Activated CD8-positive, alpha-beta memory T cell treated with anti-CD3 and anti-CD28 coated beads for 36 hours (primary cell): Measurements from ENCODE around the gene SAFB2. TPM values are rescaled to one million over a fixed set of nuclear protein-coding genes. Genes with fewer than 3 reads are reported as not detected.

Source experiments
- CTCF ChIA-PET: fragments of 350-600 bp; sonication (Branson Sonifier 250); formaldehyde crosslinking; loops from one replicate; lab custom pipeline; 2021; ENCODE audit warnings: antibody characterized with exemption; lab: Charles Lee
- POLR2A ChIA-PET: fragments of 350-600 bp; sonication (Branson Sonifier 250); formaldehyde crosslinking; loops from one replicate; lab custom pipeline; 2021; ENCODE audit warnings: antibody characterized with exemption; lab: Charles Lee
- total RNA-seq, 2 experiments: library from RNA; stranded (reverse); gene quantifications; one replicate each; pipeline ENCODE4 v1.2.3, GENCODE V29; 2021

The SAFB2 gene
- total RNA-seq, 2 experiments from 2014 or later = 78.5 to 83.6 TPM

DNA sequence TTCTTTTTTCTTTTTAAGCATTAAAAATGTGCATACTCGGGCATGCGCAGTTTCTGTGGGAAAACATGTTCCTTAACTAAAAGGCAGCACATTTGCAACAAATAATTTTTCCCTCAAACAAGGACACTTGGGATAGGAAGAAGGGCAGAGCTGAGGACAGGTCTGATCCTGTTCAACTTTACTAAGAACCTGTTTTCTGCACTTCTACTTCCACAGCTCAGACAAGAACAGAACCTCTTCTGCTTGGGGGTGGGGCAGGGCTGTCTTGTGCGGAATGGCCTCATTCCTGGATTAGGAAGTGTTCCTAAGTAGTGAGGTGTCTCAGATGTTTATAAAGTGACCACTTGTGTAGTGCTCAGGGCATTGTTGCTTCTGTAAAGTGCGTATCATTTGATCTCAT, 18.6 kb upstream of the SAFB2 start:
- POLR2A ChIA-PET = no interaction called here
- CTCF ChIA-PET = no interaction called here

DNA sequence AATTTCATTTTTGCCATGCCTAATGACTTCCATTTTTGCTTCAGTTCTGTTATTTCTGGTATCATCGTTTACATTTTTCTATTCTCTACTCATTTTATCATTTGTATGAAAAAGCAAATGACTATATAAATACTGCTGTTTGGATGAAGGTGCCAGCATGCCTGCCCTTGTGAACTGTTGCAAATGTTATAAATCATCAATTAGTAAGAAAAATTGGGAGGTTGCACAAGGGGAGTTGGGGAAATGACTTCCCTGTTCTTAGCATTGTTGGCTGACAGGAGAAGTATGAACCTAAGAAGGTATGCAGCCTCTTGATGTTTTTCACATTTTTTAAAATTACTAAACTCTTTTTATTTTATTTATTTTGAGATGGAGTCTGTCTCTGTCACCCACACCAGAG, 15.4 kb upstream of the SAFB2 start:
- ChIA-PET CTCF (no interaction called here), POLR2A (no interaction called here)

DNA sequence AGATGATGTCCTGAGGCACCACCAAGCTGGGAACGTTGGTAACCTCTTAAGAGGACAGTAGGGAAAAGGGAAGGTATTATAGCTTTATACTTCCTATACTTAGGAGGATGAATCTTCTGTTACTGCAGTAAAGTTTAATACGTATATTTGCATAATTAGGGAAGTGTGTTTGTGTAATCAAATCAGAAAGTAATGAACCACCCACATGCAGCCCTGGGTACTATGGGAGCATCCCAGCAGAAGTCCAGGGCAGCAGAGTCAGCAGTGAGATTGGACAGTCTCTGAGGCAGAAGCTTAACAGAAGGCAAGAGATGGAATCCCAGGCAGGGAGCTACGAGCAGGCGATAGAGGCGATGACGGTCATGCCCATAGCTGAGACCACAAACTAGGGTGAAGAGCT, 12.9 kb upstream of the SAFB2 start:
- ChIA-PET POLR2A (no interaction called here), CTCF (interaction anchor here (0.5 kb wide), 1 partner anchor 105 kb away, joined by 4 read pairs; no protein-coding TSS in a partner anchor)

DNA sequence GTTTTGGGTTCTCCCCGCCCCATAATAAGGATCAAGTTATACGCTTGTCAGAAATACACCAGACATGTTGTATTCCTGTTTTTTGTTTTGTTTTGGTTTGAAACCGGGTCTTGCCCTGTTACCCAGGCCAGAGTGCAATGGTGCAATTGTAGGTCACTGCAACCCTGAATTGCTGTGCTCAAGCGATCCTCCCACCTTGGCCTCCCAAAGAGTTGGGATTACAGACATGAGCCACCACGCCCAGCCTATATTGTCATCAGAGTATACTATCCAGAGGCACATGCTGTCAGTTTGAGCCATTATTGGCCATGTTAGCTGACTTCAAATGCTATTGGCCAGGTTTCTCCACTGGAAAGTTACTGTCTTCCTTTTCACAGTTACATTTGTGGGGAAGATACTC, 10.1 kb upstream of the SAFB2 start:
- CTCF ChIA-PET = no interaction called here
- POLR2A ChIA-PET = no interaction called here

DNA sequence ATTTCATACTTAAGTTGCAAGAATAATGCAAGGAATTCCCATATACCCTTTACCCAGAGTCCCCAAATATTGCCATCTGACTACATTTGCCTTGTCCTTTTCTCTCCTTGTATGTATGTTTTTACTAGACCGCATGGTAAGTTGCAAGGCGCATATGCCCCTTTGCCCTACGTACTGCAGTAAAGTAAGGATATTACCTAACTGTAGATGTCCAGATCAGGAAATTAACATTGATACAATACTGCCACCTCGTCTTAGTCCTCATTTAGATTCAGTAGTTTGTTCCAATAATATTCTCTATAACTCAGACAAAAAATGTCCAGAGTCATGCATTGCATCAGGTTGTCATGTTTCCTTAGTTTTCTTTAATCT, 9.7 kb upstream of the SAFB2 start:
- POLR2A ChIA-PET = no interaction called here
- CTCF ChIA-PET = no interaction called here

DNA sequence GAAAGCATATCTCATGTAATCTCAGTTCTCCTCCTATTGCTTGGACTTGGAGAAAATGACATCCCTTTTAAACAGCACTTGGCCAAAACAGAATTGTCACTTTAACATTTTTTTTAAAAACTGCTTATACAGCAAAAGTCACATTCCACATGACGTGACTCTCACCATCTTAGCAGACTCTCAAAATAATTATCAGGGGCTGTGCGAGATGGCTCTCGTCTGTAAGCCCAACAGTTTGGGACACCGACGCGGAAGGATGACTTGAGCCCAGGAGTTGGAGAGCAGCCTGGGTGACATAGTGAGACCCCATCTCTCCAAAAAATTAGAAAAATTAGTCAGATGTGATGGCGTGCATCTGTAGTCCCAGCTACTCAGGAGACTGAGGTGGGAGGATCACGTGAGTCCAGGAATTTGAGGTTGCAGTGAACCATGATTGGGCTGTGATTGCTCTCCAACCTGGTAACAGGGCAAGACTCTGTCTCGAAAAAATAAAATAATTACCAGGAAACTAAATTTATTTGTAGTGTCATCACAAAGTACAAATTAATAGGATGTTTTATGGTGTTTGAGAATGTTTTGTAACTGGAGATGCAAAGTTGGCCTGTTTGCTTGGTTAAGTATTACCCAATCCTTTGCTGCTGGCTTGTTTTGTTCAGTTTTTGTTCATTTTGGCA, 9.1 kb upstream of the SAFB2 start:
- ChIA-PET POLR2A (no interaction called here), CTCF (no interaction called here)

DNA sequence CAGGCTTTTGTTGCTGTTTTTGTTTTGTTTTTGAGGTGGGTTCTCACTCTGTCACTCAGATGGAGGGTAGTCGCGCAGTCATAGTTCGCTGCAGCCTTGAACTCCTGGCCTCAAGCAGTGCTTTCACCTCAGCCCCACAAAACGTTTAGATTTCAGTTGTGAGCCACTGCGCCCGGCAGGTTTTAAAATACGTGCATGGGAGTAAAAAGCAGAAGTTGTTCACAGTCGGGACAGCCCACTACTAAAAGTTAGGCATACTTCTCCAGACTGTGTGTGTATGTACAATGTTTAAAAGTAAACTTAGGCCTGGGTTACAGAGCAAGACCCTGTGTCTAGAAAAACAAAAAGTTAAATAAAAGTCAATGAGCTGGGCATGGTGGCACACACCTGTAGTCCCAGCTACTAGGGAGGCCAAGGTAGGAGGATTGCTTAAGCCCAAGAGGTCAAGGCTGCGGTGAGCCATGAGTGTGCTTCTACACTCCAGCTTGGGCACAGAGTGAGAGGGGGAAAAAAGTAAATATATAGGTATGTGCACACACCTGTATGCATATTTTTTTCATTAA, 6.4 kb upstream of the SAFB2 start:
- ChIA-PET CTCF (interaction anchor here (1.5 kb wide), 1 partner anchor 38 kb away, joined by 3 read pairs; no protein-coding TSS in a partner anchor), POLR2A (no interaction called here)

DNA sequence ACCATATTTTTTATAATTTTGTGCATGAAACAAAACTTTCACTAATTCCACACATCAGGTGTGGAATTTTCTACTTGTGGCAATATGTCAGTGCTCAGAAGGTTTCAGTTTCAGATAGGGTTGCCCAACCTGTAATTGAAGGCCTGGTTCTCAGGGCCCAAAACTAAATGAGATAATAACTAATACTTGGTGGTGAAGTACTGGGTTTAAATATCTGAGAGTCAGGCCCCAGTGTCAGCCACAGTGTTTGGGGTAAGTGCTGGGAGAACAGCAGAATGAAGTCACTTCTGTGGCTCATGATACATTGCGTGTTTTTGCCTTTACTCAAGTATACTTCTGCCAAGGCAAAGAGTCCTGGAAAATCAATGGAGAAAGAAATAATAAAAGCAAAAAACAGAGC, 5.9 kb upstream of the SAFB2 start:
- ChIA-PET POLR2A (no interaction called here), CTCF (no interaction called here)

DNA sequence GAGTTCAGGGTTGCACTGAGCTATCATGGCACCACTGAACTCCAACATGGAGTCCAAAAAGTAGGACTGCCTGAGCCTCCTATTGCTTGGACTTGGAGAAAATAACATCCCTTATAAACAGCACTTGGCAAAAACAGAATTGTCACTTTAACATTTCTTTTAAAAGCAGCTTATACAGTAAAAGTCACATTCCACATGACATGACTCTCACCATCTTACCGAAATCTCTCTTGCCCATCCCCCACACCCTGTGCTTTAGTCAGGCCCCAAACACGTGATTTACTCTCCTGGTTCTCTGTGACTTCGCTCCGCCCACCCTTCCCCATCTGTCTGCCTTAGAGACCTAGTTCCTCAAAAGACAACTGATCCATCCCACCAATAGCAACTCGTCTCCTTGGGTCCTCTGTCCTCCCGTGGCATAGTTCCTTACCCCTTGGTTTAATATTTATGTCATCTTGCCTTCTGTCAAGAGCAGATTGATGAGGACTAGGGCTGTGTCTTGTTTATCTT, 4.9 kb upstream of the SAFB2 start:
- CTCF ChIA-PET = interaction anchor here (0.6 kb wide), 1 partner anchor 577 kb away, joined by 3 read pairs; no protein-coding TSS in a partner anchor
- POLR2A ChIA-PET = interaction anchor here (0.9 kb wide), 1 partner anchor 11 kb away, joined by 3 read pairs; no protein-coding TSS in a partner anchor

DNA sequence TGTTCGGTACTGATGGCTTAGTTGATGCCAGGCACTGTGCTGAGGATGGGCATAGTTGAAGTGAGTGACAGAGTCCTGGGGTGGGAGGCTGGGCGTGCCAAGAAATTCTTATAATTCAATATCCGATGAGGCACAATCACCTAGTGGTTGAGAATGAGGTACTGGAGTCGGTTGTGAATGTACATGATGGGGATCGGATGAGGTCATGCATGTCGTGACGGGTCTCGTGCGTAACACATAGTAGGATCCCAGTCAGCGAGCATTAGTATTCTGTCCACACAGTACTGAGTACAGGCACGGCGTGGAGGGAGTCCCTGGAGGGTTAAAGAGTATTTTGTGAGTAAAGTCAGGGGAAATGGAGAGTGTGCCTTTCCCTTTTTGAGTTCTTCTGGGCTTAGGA, 3.1 kb upstream of the SAFB2 start:
- ChIA-PET CTCF (interaction anchor here (2.0 kb wide), 1 partner anchor 178 kb away, joined by 7 read pairs; no protein-coding TSS in a partner anchor), POLR2A (no interaction called here)

DNA sequence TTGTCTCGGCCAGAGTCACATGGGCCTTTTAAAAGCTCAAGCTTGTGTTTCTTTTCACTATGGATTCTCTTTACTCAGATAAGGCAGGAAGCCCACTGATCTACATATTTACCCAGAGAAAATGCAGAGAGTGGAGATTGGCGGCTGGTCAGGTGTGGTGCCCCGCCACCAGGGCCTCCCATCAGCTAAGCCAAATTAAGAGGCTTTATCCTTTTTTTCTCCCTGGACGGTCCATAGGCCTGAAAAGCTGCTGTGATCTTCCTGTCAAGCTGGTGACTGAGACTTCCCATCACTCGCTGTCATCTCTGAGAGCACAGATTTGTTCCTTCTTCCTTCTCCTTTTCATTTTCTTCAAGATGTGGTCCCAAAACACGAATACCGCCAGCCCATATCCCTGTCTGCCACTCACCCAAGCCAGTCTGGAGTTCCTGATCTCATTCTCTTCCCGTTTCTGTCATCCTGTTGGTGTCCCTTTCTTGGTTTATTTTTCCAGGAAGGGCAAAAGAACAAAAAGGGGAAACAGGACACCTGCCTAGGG, 2.2 kb upstream of the SAFB2 start:
- CTCF ChIA-PET = interaction anchor here (1.3 to 2.0 kb wide), 2 partner anchors 62 to 179 kb away, joined by 3 to 7 read pairs; no protein-coding TSS in a partner anchor
- POLR2A ChIA-PET = interaction anchor here (0.7 kb wide), 1 partner anchor 94 kb away, joined by 3 read pairs; no protein-coding TSS in a partner anchor

DNA sequence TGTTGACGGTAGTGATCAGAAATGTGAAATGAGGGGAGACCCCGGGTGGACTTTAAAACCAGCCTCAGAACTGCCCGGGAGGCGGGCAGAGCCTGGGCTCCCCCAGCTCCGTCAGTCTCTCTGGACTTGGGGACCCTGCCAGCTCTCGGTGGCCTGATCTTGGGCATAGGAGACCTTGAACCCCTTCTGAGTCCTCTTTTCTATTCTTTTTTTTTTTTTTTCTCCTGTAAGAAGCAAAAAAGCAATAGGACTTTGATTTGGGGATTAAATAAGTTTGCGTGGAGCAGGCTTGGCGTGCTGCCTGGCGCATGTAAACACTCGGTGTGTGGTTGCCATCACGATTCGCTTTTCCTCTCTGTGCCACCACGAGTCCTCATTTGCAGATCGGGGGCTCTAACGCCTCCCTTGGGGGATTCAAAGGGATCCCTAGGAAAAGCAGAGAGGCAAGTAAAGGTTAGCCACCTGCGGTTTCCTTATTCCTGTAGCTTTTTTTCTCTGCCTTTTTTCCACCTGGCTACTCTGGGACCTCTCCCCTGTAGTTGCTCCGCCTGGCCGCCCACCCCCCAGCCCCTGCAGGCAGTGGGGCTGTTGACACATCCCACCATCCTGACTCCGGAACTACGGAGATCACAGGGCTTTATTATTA, 1.6 kb upstream of the SAFB2 start:
- POLR2A ChIA-PET = interaction anchor here (0.6 to 2.6 kb wide), 2 partner anchors 51 to 95 kb away, joined by 4 to 13 read pairs; partner anchors contain the start of genes CATSPERD and LONP1
- CTCF ChIA-PET = interaction anchor here (1.3 to 2.0 kb wide), 2 partner anchors 63 to 180 kb away, joined by 3 to 7 read pairs; no protein-coding TSS in a partner anchor

DNA sequence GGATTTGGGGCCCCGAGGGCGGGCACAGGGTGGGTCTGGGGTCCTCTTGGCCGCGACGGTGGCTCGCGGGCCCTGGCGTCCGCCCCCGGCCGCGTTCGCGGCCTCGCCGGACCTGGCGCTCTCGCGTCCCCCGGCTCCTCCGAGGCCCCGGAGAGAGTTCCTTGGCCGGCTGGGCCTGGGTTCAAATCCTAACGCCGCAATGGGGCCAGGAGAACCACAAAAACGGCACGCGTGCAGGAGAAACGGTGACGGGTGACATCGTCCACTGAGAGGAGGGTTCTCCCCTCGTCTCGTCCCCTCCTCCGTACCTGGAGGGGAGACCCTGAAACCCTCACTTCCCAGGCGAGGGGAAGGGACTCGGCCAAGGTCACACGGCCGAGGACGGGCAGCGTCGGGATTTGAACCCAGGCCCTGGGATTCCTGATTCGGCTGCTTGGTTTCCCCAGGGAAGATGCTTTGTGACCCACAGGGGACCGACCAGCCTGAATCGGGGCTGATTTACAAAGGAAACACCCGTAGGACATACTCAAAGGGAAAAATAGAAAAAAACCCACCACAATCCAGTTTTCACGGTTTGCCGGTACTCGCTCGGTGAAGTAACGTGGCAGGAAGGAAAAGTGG, 931 bp upstream of the SAFB2 start:
- ChIA-PET POLR2A (interaction anchor here (0.6 to 2.6 kb wide), 6 partner anchors 14 to 181 kb away, joined by 3 to 13 read pairs (median 4); partner anchors contain the start of genes CATSPERD and LONP1), CTCF (interaction anchor here (1.3 to 2.0 kb wide), 3 partner anchors 63 to 181 kb away, joined by 3 to 9 read pairs (median 7); no protein-coding TSS in a partner anchor)

DNA sequence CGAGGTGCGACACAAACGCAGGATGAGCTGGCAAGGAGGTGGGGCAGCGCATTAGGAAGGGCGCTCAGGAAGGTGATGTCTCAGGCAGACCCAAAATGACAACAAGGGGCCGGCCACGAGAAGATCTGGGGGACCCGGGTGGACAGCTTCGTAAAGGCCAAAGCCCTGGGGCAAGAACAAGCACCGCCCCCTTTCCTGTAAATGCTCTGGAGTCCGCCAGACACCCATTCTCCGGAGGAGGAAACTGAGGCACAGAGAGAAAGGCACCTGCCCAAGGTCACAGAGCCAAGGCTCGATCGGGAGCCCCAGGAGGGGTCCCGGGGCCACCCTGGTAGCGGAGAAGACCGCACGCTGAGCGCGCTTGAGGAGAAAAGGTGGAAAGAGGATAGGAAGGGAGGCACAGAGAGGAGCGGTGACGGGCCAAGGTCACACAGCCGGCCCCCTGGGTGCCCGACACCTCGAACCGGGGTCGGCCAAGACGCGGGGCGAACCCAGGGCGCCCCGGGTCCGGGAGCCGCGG, 571 bp downstream of the SAFB2 start:
- CTCF ChIA-PET = interaction anchor here (1.1 to 1.8 kb wide), 3 partner anchors 65 to 171 kb away, joined by 4 to 9 read pairs (median 5); no protein-coding TSS in a partner anchor
- POLR2A ChIA-PET = interaction anchor here (0.6 to 2.6 kb wide), 7 partner anchors 10 to 182 kb away, joined by 3 to 13 read pairs (median 3); partner anchors contain the start of genes CATSPERD and LONP1

DNA sequence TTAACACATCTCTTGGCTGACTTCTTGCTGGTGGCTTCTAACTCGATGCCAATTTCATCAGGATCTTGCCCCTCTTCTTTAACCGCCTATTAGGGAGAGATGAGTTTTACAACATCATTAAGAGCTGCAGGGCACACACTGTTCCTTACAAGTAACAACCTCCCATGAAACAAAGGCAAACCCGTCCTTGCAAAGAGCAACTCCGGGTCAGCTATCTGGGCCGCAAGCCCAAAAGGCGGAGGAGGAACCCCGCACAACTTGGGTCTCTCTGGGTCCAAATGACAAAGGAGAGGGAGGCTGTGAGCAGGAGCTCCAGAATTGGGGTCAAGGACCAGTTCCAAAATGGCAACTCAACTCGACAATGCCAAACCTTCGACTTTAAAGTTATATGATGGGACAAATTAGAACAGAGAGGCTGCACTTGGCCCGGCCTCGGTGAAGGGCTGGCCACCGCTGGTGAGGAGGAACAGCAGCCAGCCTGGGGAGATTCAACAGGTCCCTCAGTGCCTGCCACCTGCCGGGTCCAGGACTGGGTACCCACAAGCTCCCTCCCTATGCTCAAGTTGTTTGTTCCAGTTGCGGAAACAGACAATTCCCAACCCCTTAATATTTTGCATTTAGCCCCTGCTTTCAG, 1.1 kb downstream of the SAFB2 start:
- POLR2A ChIA-PET = interaction anchor here (1.0 to 2.6 kb wide), 2 partner anchors 70 to 98 kb away, joined by 3 to 13 read pairs; partner anchors contain the start of genes CATSPERD and LONP1
- CTCF ChIA-PET = interaction anchor here (1.1 to 1.8 kb wide), 3 partner anchors 65 to 172 kb away, joined by 4 to 9 read pairs (median 5); no protein-coding TSS in a partner anchor

DNA sequence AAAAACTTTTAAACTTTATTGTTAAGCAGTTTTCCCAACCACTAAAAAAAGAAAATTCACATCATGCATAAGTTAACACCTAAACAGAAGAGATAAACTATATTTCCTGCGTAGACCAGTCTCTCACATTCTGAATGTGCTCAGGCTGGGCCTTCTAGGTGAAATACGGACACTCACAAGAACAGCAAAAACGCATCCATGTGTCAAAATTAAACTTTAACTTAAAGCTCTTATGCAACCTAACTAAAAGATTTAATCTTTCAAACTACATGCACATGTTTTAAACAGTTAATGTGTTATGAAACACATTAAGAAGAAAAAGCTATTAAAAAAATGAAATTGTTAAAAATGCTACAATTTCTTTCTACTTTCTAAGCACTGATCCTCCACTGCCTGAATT, 2.6 kb downstream of the SAFB2 start:
- ChIA-PET POLR2A (interaction anchor here (0.5 kb wide), 1 partner anchor 1632 kb away, joined by 12 read pairs; no protein-coding TSS in a partner anchor), CTCF (interaction anchor here (0.6 to 1.9 kb wide), 3 partner anchors 41 to 234 kb away, joined by 3 to 4 read pairs (median 3); no protein-coding TSS in a partner anchor)

DNA sequence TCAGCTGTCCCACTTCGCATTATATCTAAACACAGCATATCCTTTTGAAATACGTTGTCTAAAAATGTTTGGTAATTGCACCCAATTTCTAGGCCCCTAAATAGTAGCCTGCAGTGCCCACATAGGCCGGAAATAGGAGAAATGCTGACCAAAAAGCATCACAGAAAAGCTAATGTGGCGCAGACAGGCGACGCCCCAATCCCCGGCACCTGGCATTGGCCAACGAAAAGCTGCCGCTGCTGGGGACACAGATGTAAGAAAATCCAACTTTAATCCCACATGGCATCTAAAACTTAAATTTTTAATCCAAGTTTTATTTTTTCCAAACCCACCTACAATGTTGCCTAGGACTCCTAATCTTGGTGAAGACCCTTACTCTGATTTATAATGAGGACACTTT, 4.0 kb downstream of the SAFB2 start:
- ChIA-PET CTCF (interaction anchor here (1.9 kb wide), 1 partner anchor 71 kb away, joined by 4 read pairs; no protein-coding TSS in a partner anchor), POLR2A (interaction anchor here (0.6 kb wide), 1 partner anchor 25 kb away, joined by 10 read pairs; no protein-coding TSS in a partner anchor)
